CD4-positive, alpha-beta T cell treated with Interleukin-6 at 100 ng/mL for 8 hours (primary cell): Measurements from ENCODE around the gene TGIF2LY.
"Not testable (repeated sequence)": the region's sequence is repeated elsewhere in the genome, so short reads cannot be mapped to it uniquely, and the experiment has no call there.

Source experiments
- DNase-seq: peaks from one replicate; pipeline ENCODE4 v3.0.0-alpha.2; 2020; ENCODE audit warnings: mixed read lengths, low spot score

Gene TGIF2LY

DNA sequence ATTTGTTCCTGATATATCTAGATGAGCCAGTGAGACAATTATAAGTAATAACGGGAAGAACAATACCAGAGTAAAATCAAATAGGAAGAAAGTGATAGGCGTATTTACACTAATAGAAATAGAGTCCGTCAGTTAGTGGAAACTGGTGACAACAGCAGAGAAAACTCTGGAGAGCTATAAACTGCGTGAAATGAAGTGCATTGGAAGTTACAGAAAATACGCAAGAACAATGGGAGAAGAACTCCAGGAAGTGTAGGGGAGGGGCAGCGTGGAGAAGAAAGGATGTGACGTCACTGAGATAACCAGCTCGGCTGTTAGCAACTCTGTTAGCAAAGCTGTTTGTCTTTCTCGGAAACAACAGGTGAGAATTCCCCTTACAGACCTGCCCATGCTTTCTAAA is at the start of gene TGIF2LY:
TSS of gene TGIF2LY (plus strand) at position 301 of the 400 bp plus-strand sequence. CDS start 178 bp downstream, outside the sequence.
- DNase-seq: not testable (repeated sequence)
